GM12873 (cell line): ENCODE data around the gene CDH11.

Experiments used
- CTCF ChIP-seq: IDR thresholded peaks from 2 replicates; pipeline ENCODE4 v1.5.1; 2012; ENCODE audit warnings: low read depth, mild to moderate bottlenecking, moderate library complexity, low read length, control low read depth; ENCODE audit not compliant: insufficient read depth; ENCODE audit errors: missing control alignments

The CDH11 gene

GRCh38 chr16:64919929-64920607 lies 201.8 kb downstream of the CDH11 start:
- no peak for TF ChIP-seq CTCF

- no peak for TF ChIP-seq CTCF
Measured at GRCh38 chr16:64919141-64919540, 202.7 kb downstream of the CDH11 start.

GRCh38 chr16:64916051-64916450 lies 205.8 kb downstream of the CDH11 start:
- no peak for TF ChIP-seq CTCF

GRCh38 chr16:64910356-64910755 lies 211.5 kb downstream of the CDH11 start:
- TF ChIP-seq CTCF: no peak

- no peak for TF ChIP-seq CTCF
Measured at GRCh38 chr16:64907844-64908243, 214.0 kb downstream of the CDH11 start.

- no peak for TF ChIP-seq CTCF
Measured at GRCh38 chr16:64903770-64904169, 218.1 kb downstream of the CDH11 start.

GRCh38 chr16:64900517-64900916 lies 221.3 kb downstream of the CDH11 start:
- TF ChIP-seq CTCF: no peak
